Vagina (tissue), 2 donors: Measurements from ENCODE around the gene L3MBTL4. TPM values are rescaled to one million over a fixed set of nuclear protein-coding genes. Genes with fewer than 3 reads are reported as not detected.

Experiments used
- DNase-seq, 2 donors: peaks; one replicate each; pipeline ENCODE4 v3.0.0-alpha.2; 2017; ENCODE audit errors: extremely low spot score in 2 of 2
- H3K27ac ChIP-seq: fragments of 200-600 bp; sonication (generic); one replicate; pipeline ENCODE4 v1.5.1; 2019
- H3K27me3 ChIP-seq: fragments of 200-600 bp; sonication (generic); one replicate; pipeline ENCODE4 v1.5.1; 2019
- H3K36me3 ChIP-seq, 2 donors: fragments of 200-600 bp; sonication (generic); one replicate each; pipeline ENCODE4 v1.5.1; 2017 to 2019
- H3K4me1 ChIP-seq: fragments of 200-600 bp; sonication (generic); one replicate; pipeline ENCODE4 v1.5.1; 2019
- H3K4me3 ChIP-seq, 2 donors: fragments of 200-600 bp; sonication (generic); 1 replicate in 1 of 2; 2 replicates in 1 of 2; pipeline ENCODE4 v1.5.1; 2016 to 2019
- H3K9me3 ChIP-seq: fragments of 200-600 bp; sonication (generic); one replicate; pipeline ENCODE4 v1.5.1; 2019
- POLR2A ChIP-seq, 2 donors: fragments of 450-650 bp; IDR thresholded peaks; one replicate each; pipeline ENCODE4 v1.6.1; 2017; ENCODE audit warnings: antibody characterized with exemption in 2 of 2, mild to moderate bottlenecking in 2 of 2, moderate library complexity in 2 of 2
- POLR2AphosphoS5 ChIP-seq, 2 donors: sonication (generic); formaldehyde crosslinking; IDR thresholded peaks; one replicate each; pipeline ENCODE4 v1.9.0; 2017; ENCODE audit warnings: antibody characterized with exemption in 2 of 2, mild to moderate bottlenecking in 2 of 2, low read depth in 1 of 2; ENCODE audit not compliant: insufficient read depth in 1 of 2
- intact Hi-C: fragments of 100-400 bp; cut with DNase I; formaldehyde crosslinking; loops from one replicate; pipeline ENCODE4 v1.15.1; 2023
- total RNA-seq: library from RNA; depleted of rRNA; stranded (reverse); fragments of >200 nt; gene quantifications from one replicate; pipeline ENCODE4 v1.2.3, GENCODE V29; 2016
- TF ChIP-seq, protein P1 (sequence below), 3 experiments: fragments of 450-650 bp in 2 of 3; fragments of 200-600 bp in 1 of 3; sonication (generic) in 1 of 3; IDR thresholded peaks; one replicate each; pipeline ENCODE4 v1.5.1; 2017 to 2019; ENCODE audit warnings: antibody characterized with exemption in 3 of 3, mild to moderate bottlenecking in 2 of 3, moderate library complexity in 2 of 3

L3MBTL4 gene
- total RNA-seq, 1 donor from 2014 or later, result 9.6 TPM

- Histone ChIP-seq H3K4me3 (no peak overlapping the region), H3K4me1 (no peaks in the 10 kb centered on the region), H3K36me3 (no peaks in the 10 kb centered on the region), H3K27me3 (no peaks in the 10 kb centered on the region), H3K9me3 (no peaks in the 10 kb centered on the region), H3K27ac (no peak overlapping the region)
- intact Hi-C loops, result no loop called here
- no peak for DNase-seq
- TF ChIP-seq POLR2A (IDR thresholded peaks at IDR 0.05) (no peak), POLR2AphosphoS5 (IDR thresholded peaks at IDR 0.05; ENCODE audit: insufficient read depth in 1 of 2, low read depth in 1 of 2) (no peak)
- TF ChIP-seq, protein P1, sequence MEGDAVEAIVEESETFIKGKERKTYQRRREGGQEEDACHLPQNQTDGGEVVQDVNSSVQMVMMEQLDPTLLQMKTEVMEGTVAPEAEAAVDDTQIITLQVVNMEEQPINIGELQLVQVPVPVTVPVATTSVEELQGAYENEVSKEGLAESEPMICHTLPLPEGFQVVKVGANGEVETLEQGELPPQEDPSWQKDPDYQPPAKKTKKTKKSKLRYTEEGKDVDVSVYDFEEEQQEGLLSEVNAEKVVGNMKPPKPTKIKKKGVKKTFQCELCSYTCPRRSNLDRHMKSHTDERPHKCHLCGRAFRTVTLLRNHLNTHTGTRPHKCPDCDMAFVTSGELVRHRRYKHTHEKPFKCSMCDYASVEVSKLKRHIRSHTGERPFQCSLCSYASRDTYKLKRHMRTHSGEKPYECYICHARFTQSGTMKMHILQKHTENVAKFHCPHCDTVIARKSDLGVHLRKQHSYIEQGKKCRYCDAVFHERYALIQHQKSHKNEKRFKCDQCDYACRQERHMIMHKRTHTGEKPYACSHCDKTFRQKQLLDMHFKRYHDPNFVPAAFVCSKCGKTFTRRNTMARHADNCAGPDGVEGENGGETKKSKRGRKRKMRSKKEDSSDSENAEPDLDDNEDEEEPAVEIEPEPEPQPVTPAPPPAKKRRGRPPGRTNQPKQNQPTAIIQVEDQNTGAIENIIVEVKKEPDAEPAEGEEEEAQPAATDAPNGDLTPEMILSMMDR (IDR thresholded peaks at IDR 0.05), result no peak
Measured at GRCh38 chr18:5984245-5984644, 430.5 kb downstream of the L3MBTL4 start.

DNA sequence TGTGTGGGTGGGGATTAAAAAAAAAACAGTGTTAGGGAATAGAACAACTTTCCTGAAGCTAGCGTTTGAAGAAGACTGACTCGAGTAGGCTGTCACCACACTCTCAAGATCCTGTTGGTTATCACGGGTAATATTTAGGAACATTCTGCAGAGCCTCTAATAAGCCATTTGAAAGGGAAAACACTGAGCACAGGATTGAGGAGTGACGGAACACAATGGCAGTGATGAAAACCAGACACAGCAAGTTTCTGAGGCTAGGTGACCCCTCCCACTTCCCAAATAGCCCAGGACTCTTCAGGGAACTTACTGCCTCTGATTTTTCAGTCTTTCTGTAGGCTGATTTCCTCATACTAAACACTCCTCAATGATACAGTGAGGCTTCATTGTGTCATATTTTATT, 431.2 kb downstream of the L3MBTL4 start:
- Histone ChIP-seq H3K27me3 (no peaks in the 10 kb centered on the region), H3K36me3 (no peaks in the 10 kb centered on the region), H3K9me3 (no peaks in the 10 kb centered on the region), H3K4me1 (no peaks in the 10 kb centered on the region), H3K4me3 (no peak overlapping the region), H3K27ac (no peak overlapping the region)
- TF ChIP-seq, protein P1 (IDR thresholded peaks at IDR 0.05), result no peak
- no peak for TF ChIP-seq POLR2AphosphoS5 (IDR thresholded peaks at IDR 0.05; ENCODE audit: insufficient read depth in 1 of 2, low read depth in 1 of 2)
- no peak for TF ChIP-seq POLR2A (IDR thresholded peaks at IDR 0.05)
- intact Hi-C loops, result no loop called here
- DNase-seq, result peak in 1 of 2 donors; percentile 5

- Histone ChIP-seq H3K9me3 (no peaks in the 10 kb centered on the region), H3K27me3 (no peaks in the 10 kb centered on the region), H3K36me3 (no peaks in the 10 kb centered on the region), H3K4me1 (no peaks in the 10 kb centered on the region), H3K27ac (no peak overlapping the region), H3K4me3 (no peak overlapping the region)
- peak in 1 of 2 donors; percentile 47 for DNase-seq
- intact Hi-C loops, result no loop called here
- TF ChIP-seq, protein P1 (IDR thresholded peaks at IDR 0.05), result no peak
- no peak for TF ChIP-seq POLR2AphosphoS5 (IDR thresholded peaks at IDR 0.05; ENCODE audit: insufficient read depth in 1 of 2, low read depth in 1 of 2)
- TF ChIP-seq POLR2A (IDR thresholded peaks at IDR 0.05), result no peak
Measured at GRCh38 chr18:5982332-5982731, 432.4 kb downstream of the L3MBTL4 start.

- H3K36me3 ChIP-seq, result no peaks in the 10 kb centered on the region
- intact Hi-C loops, result no loop called here
- DNase-seq, result peak in 1 of 2 donors; percentile 64
Measured at GRCh38 chr18:5980721-5981120, 434.0 kb downstream of the L3MBTL4 start.

DNA sequence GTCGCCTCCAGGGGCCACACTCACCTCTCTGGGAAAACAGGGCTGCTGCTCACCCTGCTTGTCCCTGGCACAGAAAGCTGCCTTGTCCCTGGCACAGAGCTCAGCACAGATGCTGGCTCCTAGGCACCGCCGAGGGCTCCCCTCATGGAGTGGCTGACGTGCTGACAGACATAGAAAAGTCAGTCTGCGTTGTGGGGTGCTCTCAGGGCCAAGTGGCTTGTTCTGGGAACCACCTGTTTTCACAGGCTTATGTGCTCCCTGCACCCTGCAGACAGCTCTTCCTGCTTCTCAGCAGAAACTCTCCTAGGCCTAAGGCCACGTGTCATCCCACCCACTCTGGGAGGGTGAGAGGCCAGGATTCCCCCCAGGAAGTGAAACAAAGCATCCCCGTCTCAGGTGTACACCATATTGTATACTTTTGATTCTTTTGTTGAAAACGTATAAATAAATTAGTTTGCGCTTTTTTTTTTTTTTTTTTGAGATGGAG, 434.7 kb downstream of the L3MBTL4 start:
- DNase-seq, result peak in 1 of 2 donors; percentile 86
- H3K9me3 ChIP-seq, result no peaks in the 10 kb centered on the region
- H3K4me3 ChIP-seq, result no peak overlapping the region
- no peaks in the 10 kb centered on the region for H3K36me3 ChIP-seq
- no peaks in the 10 kb centered on the region for H3K27me3 ChIP-seq
- H3K27ac ChIP-seq, result no peak overlapping the region
- TF ChIP-seq POLR2A (IDR thresholded peaks at IDR 0.05), result no peak
- TF ChIP-seq POLR2AphosphoS5 (IDR thresholded peaks at IDR 0.05; ENCODE audit: insufficient read depth in 1 of 2, low read depth in 1 of 2), result no peak
- TF ChIP-seq, protein P1 (IDR thresholded peaks at IDR 0.05), result no peak
- no peaks in the 10 kb centered on the region for H3K4me1 ChIP-seq
- intact Hi-C loops, result no loop called here

More at GRCh38 chr18:5980721-5981120, 434.0 kb downstream of the L3MBTL4 start:
- H3K27me3 ChIP-seq, result no peaks in the 10 kb centered on the region
- no peaks in the 10 kb centered on the region for H3K9me3 ChIP-seq
- TF ChIP-seq, protein P1 (IDR thresholded peaks at IDR 0.05), result no peak
- TF ChIP-seq POLR2A (IDR thresholded peaks at IDR 0.05) (no peak), POLR2AphosphoS5 (IDR thresholded peaks at IDR 0.05; ENCODE audit: insufficient read depth in 1 of 2, low read depth in 1 of 2) (no peak)
- no peak overlapping the region for H3K4me3 ChIP-seq
- H3K27ac ChIP-seq, result no peak overlapping the region
- no peaks in the 10 kb centered on the region for H3K4me1 ChIP-seq
